Heart left ventricle (tissue), 16 donors: ENCODE data around the gene SCPEP1. TPM values are rescaled to one million over a fixed set of nuclear protein-coding genes. Genes with fewer than 3 reads are reported as not detected.
"Not testable (repeated sequence)": the region's sequence is repeated elsewhere in the genome, so short reads cannot be mapped to it uniquely, and the experiment has no call there.

Experiments used
- ATAC-seq, 4 donors: fragments of 200-7000 bp; cut with Tn5 transposase; one replicate each; pipeline ENCODE4 v1.9.1; 2020 to 2022; ENCODE audit warnings: moderate library complexity in 4 of 4, mild to moderate bottlenecking in 3 of 4, moderate number of reproducible peaks in 1 of 4
- DNase-seq, 5 donors: peaks; one replicate each; pipeline ENCODE4 v3.0.0-alpha.2; 2020
- H3K27ac ChIP-seq, 12 donors: fragments of 200-600 bp; sonication (generic) in 4 of 12; one replicate each; pipeline versions ENCODE4 v1.5.0 to v1.8.0; 2016 to 2022; ENCODE audit warnings: mild to moderate bottlenecking in 2 of 12
- H3K27me3 ChIP-seq, 9 donors: fragments of 200-600 bp; sonication (generic) in 2 of 9; one replicate each; pipeline versions ENCODE4 v1.5.1 to v1.8.0; 2016 to 2022; ENCODE audit warnings: mild to moderate bottlenecking in 3 of 9
- H3K36me3 ChIP-seq, 9 donors: fragments of 200-600 bp; sonication (generic) in 2 of 9; one replicate each; pipeline versions ENCODE4 v1.5.0 to v1.8.0; 2018 to 2022; ENCODE audit warnings: mild to moderate bottlenecking in 2 of 9
- H3K4me1 ChIP-seq, 12 donors: fragments of 200-600 bp; sonication (generic) in 4 of 12; one replicate each; pipeline versions ENCODE4 v1.5.0 to v1.8.0; 2016 to 2022; ENCODE audit warnings: mild to moderate bottlenecking in 3 of 12
- H3K4me3 ChIP-seq, 12 donors: fragments of 200-600 bp; sonication (generic) in 4 of 12; one replicate each; pipeline versions ENCODE4 v1.5.0 to v1.8.0; 2017 to 2022; ENCODE audit warnings: mild to moderate bottlenecking in 9 of 12, moderate library complexity in 4 of 12
- H3K9me3 ChIP-seq, 12 donors: fragments of 200-600 bp; sonication (generic) in 4 of 12; one replicate each; pipeline versions ENCODE4 v1.5.0 to v1.8.0; 2016 to 2022; ENCODE audit warnings: mild to moderate bottlenecking in 1 of 12
- POLR2A ChIP-seq, 2 donors: fragments of 450-650 bp; IDR thresholded peaks; one replicate each; pipeline ENCODE4 v1.6.1; 2017; ENCODE audit warnings: antibody characterized with exemption in 2 of 2, mild to moderate bottlenecking in 2 of 2, moderate library complexity in 2 of 2
- WGBS, 4 donors: extraction: QIAGEN DNeasy Blood & Tissue Kit in 2 of 4; methylation state at CpG; one replicate each; pipeline versions ENCODE4 v1.1.5 to v1.1.7; 2013 to 2018; 5-methylcytosine and 5-hydroxymethylcytosine counted together
- intact Hi-C, 10 donors: fragments of 100-400 bp; cut with DNase I; formaldehyde crosslinking; loops; one replicate each; pipeline versions ENCODE4 v1.11.1 to v1.14.2; 2022
- polyA plus RNA-seq, 2 donors: library from polyadenylated mRNA; stranded (reverse); fragments of 200-250 nt; gene quantifications; one replicate each; pipeline ENCODE4 v1.2.3, GENCODE V29; 2013
- total RNA-seq, 9 donors: library from RNA; depleted of rRNA in 2 of 9; stranded (reverse); fragments of >200 nt in 2 of 9; fragmentation: NEBNext Ultra II Directional in 3 of 9; extraction: Animal tissue kit (Norgen Biotek cat#: 25700) in 3 of 9; gene quantifications; one replicate each; pipeline versions ENCODE4 v1.1.0 to v1.2.4, GENCODE V29; 2016 to 2023
- TF ChIP-seq, protein P1 (sequence below), 12 donors: fragments of 200-600 bp; sonication (generic) in 4 of 12; IDR thresholded peaks; one replicate each; pipeline versions ENCODE4 v1.5.0 to v1.8.0; 2018 to 2022; ENCODE audit warnings: antibody characterized with exemption in 12 of 12, mild to moderate bottlenecking in 5 of 12
- donor health status: ischemic (EF 13 %, LVEDD 7.1; RV severe dilation, severe dysfunction).
- donor health status: healthy with polysubstance abuse.
- donor health status: DM: no; HTN: yes; CAD: no.
- donor health status: DM: no; HTN: no; CAD: no.
- donor health status: ischemic (EF 25% LVEDD 6.9; RV normal size, moderate dysfunction).
- donor health status: ischemic (EF 25% LVEDD 5.7; RV mildly dilated, moderate dysfunction).
- donor health status: healthy.
- donor health status: DM: yes; HTN: yes; CAD: no.
- donor health status: ischemic (EF 35%, LVEDD 5.7; RV mildly dilated, moderate dysfunction).
- donor health status: nonischemic (EF 11% LVEDD 7.7; RV severe dilation, severe dysfunction).
- donor health status: DM: yes; HTN: yes; CAD: no.
- donor health status: PGD.
- donor health status: ischemic (EF 29% LVEDD 5.4; RV normal size, mild dysfunction).
- donor health status: nonischemic (EF 23%, LVEDD 6.1; RV moderate dilation, normal function).

Gene SCPEP1
- total and polyA plus RNA-seq, 11 donors: 31.9 to 162 (median 58.0) TPM

GRCh38 chr17:56979091-56979480 is 1.2 kb downstream of the SCPEP1 start:
- intact Hi-C loops: loop anchor here in 1 of 10 donors (10.0 kb wide), 1 partner anchor 1106 kb away; the partner anchor contains the start of gene DYNLL2
- DNase-seq: no peak

GRCh38 chr17:56980526-56980925 is 2.6 kb downstream of the SCPEP1 start:
- peaks cover 0 to 61% (median 11%) of the 10 kb centered on the region in 12 donors for H3K4me1 ChIP-seq
- H3K4me3 ChIP-seq, intact Hi-C loops, ATAC-seq, H3K27me3 ChIP-seq, H3K27ac ChIP-seq, DNase-seq, H3K9me3 ChIP-seq: not testable (repeated sequence)
- 95 to 97% (median 96%) methylated on average over 12 of the region's 12 CpGs for WGBS, 4 donors
- peaks cover 0 to 39% (median 20%) of the 10 kb centered on the region in 9 donors for H3K36me3 ChIP-seq

More at GRCh38 chr17:56979091-56979480, 1.2 kb downstream of the SCPEP1 start:
- H3K36me3 ChIP-seq: peaks cover 0 to 27% (median 13%) of the 10 kb centered on the region in 9 donors
- H3K4me3 ChIP-seq: peak overlapping the region in 9 of 12 donors; percentile 59 to 80 (median 66)
- ATAC-seq: no peak
- peaks cover 0 to 47% (median 11%) of the 10 kb centered on the region in 12 donors for H3K4me1 ChIP-seq
- H3K27me3 ChIP-seq: no peaks in the 10 kb centered on the region
- H3K9me3 ChIP-seq: no peaks in the 10 kb centered on the region
- peak overlapping the region in 11 of 12 donors; percentile 1 to 80 (median 67) for H3K27ac ChIP-seq
- TF ChIP-seq, protein P1, sequence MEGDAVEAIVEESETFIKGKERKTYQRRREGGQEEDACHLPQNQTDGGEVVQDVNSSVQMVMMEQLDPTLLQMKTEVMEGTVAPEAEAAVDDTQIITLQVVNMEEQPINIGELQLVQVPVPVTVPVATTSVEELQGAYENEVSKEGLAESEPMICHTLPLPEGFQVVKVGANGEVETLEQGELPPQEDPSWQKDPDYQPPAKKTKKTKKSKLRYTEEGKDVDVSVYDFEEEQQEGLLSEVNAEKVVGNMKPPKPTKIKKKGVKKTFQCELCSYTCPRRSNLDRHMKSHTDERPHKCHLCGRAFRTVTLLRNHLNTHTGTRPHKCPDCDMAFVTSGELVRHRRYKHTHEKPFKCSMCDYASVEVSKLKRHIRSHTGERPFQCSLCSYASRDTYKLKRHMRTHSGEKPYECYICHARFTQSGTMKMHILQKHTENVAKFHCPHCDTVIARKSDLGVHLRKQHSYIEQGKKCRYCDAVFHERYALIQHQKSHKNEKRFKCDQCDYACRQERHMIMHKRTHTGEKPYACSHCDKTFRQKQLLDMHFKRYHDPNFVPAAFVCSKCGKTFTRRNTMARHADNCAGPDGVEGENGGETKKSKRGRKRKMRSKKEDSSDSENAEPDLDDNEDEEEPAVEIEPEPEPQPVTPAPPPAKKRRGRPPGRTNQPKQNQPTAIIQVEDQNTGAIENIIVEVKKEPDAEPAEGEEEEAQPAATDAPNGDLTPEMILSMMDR (IDR thresholded peaks at IDR 0.05): no peak
- no peak for TF ChIP-seq POLR2A (IDR thresholded peaks at IDR 0.05)
- WGBS, 4 donors: 43 to 49% (median 45%) methylated on average over 3 of the region's 3 CpGs

DNA sequence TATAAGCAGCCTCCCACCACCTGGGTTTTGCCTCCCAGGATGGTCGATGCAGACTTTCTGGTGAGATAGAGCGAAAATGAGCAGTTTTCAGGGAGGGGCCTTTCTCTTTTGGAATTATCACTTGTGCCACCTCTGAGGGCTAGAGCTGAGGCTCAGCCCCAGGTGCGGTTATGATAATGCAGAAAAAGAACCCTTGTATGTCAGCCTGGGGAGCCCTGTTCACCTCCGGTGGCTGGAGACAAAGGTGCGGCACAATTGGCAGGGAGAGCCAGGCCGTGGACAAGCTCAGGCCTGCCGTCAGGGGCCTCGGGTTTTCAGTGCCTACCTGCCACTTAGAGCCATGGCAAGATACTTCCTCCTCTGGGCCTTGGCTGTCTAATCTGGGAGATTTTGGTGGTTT is 4.4 kb downstream of the SCPEP1 start:
- peaks cover 0 to 73% (median 11%) of the 10 kb centered on the region in 12 donors for H3K4me1 ChIP-seq
- no peaks in the 10 kb centered on the region for H3K9me3 ChIP-seq
- WGBS, 4 donors: 91 to 94% (median 92%) methylated on average over 8 of the region's 8 CpGs
- peaks cover 0 to 56% (median 37%) of the 10 kb centered on the region in 9 donors for H3K36me3 ChIP-seq
- DNase-seq (no peak), ATAC-seq (no peak)
- H3K27ac ChIP-seq: no peak overlapping the region
- intact Hi-C loops: no loop called here
- no peaks in the 10 kb centered on the region for H3K27me3 ChIP-seq
- no peak overlapping the region for H3K4me3 ChIP-seq
- no peak for TF ChIP-seq POLR2A (IDR thresholded peaks at IDR 0.05)
- TF ChIP-seq, protein P1 (IDR thresholded peaks at IDR 0.05): no peak

GRCh38 chr17:56983366-56983765 is 5.4 kb downstream of the SCPEP1 start:
- H3K9me3 ChIP-seq: no peaks in the 10 kb centered on the region
- ATAC-seq (no peak), DNase-seq (no peak)
- peaks cover 0 to 70% (median 9%) of the 10 kb centered on the region in 12 donors for H3K4me1 ChIP-seq
- intact Hi-C loops: no loop called here
- WGBS, 4 donors: 66 to 88% (median 82%) methylated on average over 3 of the region's 3 CpGs
- no peak overlapping the region for H3K4me3 ChIP-seq
- peaks cover 0 to 67% (median 48%) of the 10 kb centered on the region in 9 donors for H3K36me3 ChIP-seq
- H3K27me3 ChIP-seq: no peaks in the 10 kb centered on the region
- no peak for TF ChIP-seq POLR2A (IDR thresholded peaks at IDR 0.05)
- TF ChIP-seq, protein P1 (IDR thresholded peaks at IDR 0.05): no peak
- no peak overlapping the region for H3K27ac ChIP-seq
